Measurements from ENCODE around the gene SPTB.

The SPTB gene

GRCh38 chr14:64704143-64704742 lies 175.5 kb downstream of the SPTB start, which contains the start of gene PLEKHG3:
PLEKHG3 (plus strand) TSS chr14:64704424; CDS start chr14:64727632, 23,208 bp downstream.
- peak; percentile 37 for DNase-seq

DNA sequence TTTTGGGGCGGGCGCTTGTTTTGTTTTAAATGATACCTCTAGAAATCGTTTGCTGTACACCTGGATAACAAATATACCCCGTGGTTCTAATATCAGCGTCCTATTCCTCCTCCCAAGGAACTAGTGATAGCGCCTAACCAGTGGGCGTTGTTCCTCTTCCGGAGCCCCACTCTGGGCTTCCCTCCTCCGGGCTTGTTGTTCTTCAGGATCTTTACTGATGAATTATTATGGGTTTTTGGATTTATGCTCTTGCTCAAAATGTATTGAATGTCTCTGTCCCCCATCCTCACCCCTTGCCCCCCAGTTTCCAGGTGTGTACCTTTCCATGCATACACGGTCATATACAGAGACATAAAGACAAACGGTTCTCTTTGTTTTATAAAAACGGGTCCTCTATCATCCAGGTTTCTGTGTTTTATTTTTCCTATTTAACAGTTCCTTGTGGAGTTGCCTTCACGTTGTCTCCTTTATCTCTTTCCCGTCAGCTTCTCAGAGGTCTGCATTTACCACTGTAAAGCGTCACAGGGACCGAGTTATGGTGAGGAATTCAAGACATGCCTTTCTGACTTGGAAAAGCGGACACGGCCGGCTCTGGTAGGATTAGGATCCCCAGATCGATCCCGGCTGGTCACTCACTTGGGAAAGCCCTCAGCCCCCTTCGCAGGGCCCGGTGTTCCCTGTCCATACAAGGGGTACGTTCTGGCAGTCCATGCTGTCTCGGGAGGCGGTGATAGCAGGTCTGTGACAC lies 176.1 kb downstream of the SPTB start:
- DNase-seq, result no peak

GRCh38 chr14:64702493-64703394 lies 177.0 kb downstream of the SPTB start:
- peak; percentile 28 for DNase-seq

DNA sequence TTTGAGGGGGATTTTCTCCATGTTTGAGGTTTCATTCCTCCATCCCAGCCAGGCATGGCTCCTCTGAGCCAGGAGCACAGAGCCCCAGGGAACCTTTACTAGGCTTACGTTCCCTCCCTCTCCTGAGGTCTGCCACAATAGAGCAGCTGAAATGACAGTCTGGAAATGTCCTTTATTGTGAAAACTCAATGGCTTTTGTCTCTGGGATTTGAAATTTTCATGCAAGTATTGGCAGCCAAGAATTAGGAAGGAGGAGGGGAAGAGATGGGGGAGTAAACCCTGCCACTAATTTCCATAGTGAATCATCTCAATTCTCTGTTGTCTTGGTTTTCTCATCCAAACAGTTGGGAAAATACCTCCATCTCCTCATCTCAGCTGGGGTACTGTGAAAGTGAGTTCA lies 178.0 kb downstream of the SPTB start:
- no peak for DNase-seq

- DNase-seq, result no peak
Observed at GRCh38 chr14:64700894-64701293, 178.8 kb downstream of the SPTB start.

- DNase-seq, result no peak
Observed at GRCh38 chr14:64700290-64700689, 179.4 kb downstream of the SPTB start.

GRCh38 chr14:64698903-64699302 lies 180.8 kb downstream of the SPTB start:
- DNase-seq, result no peak

DNA sequence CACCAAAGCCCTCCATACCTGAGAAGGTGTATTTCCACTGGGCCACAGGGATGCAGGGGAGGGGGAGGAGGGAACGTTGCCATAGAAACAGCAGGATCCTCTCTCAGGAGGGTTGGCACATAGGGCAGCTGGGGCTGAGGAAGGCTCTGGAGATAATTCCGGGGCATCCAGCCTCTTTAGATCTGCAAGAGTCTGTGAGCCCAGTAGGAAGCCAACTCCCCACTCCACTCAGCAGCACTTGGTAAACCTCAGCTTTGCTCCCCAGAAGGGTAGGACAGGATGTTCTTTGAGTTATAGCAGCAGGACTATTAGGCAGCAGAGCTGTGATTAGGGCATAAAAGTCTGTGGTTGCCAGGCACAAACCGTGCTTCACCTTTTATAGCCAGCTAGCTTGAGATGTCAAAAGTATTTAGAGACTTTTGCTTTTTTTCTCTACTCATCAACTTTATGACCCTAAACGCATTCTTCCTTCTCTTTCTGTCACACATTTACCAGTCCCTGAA lies 183.3 kb downstream of the SPTB start:
- no peak for DNase-seq

Data from activated CD4-positive, alpha-beta T cell treated with anti-CD3 and anti-CD28 coated beads, Interleukin-2, amount 50 U/mL, for 1 hour (primary cell).